ENCODE data around the gene CLSTN1.

GRCh38 chr1:9688599-9688998, 135.2 kb downstream of the CLSTN1 start:
- TF ChIP-seq, protein P1, sequence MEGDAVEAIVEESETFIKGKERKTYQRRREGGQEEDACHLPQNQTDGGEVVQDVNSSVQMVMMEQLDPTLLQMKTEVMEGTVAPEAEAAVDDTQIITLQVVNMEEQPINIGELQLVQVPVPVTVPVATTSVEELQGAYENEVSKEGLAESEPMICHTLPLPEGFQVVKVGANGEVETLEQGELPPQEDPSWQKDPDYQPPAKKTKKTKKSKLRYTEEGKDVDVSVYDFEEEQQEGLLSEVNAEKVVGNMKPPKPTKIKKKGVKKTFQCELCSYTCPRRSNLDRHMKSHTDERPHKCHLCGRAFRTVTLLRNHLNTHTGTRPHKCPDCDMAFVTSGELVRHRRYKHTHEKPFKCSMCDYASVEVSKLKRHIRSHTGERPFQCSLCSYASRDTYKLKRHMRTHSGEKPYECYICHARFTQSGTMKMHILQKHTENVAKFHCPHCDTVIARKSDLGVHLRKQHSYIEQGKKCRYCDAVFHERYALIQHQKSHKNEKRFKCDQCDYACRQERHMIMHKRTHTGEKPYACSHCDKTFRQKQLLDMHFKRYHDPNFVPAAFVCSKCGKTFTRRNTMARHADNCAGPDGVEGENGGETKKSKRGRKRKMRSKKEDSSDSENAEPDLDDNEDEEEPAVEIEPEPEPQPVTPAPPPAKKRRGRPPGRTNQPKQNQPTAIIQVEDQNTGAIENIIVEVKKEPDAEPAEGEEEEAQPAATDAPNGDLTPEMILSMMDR (IDR thresholded peaks at IDR 0.05; ENCODE audit: insufficient read depth, low read length, poor library complexity, severe bottlenecking), result no peak
- no peak for TF ChIP-seq EZH2phosphoT487 (conservative IDR thresholded peaks at IDR 0.05; ENCODE audit: low read length)
